Loucy (cell line): ENCODE results near the gene DNAH8.

Experiments used
- H2AFZ ChIP-seq: fragments of 200-600 bp; sonication (generic); 2 replicates; pipeline ENCODE4 v1.6.0; 2016; ENCODE audit warnings: antibody characterized with exemption, mild to moderate bottlenecking, low read length, moderate library complexity
- H3F3A ChIP-seq: fragments of 200-600 bp; 2 replicates; pipeline ENCODE4 v1.6.0; 2016; ENCODE audit warnings: antibody characterized with exemption, low read depth, mild to moderate bottlenecking
- H3K27me3 ChIP-seq: fragments of 200-600 bp; sonication (generic); 2 replicates; pipeline ENCODE4 v1.6.1; 2014; ENCODE audit warnings: low read length, mild to moderate bottlenecking; ENCODE audit not compliant: insufficient read depth, poor library complexity, severe bottlenecking
- H3K36me3 ChIP-seq: fragments of 200-600 bp; sonication (generic); 2 replicates; pipeline ENCODE4 v1.6.1; 2016; ENCODE audit warnings: low read length; ENCODE audit not compliant: insufficient read depth
- H3K4me1 ChIP-seq: fragments of 200-600 bp; sonication (generic); 2 replicates; pipeline ENCODE4 v1.5.1; 2014; ENCODE audit warnings: low read length, mild to moderate bottlenecking; ENCODE audit not compliant: insufficient read depth, poor library complexity, severe bottlenecking
- H3K4me2 ChIP-seq: fragments of 200-600 bp; sonication (generic); 2 replicates; pipeline ENCODE4 v1.6.0; 2014; ENCODE audit warnings: antibody characterized with exemption, low read length, low read depth, mild to moderate bottlenecking; ENCODE audit not compliant: poor library complexity, severe bottlenecking
- H3K4me3 ChIP-seq: fragments of 200-600 bp; sonication (generic); 2 replicates; pipeline ENCODE4 v1.5.1; 2014; ENCODE audit warnings: low read length, mild to moderate bottlenecking, mixed read lengths; ENCODE audit not compliant: poor library complexity, severe bottlenecking
- H3K79me2 ChIP-seq: fragments of 200-600 bp; sonication (generic); 2 replicates; pipeline ENCODE4 v1.6.1; 2014; ENCODE audit warnings: low read length; ENCODE audit not compliant: insufficient read depth
- H3K9ac ChIP-seq: fragments of 200-600 bp; sonication (generic); 2 replicates; pipeline ENCODE4 v1.6.0; 2014; ENCODE audit warnings: mild to moderate bottlenecking, low read depth, low read length, moderate library complexity; ENCODE audit not compliant: poor library complexity, severe bottlenecking
- H3K9me2 ChIP-seq: fragments of 200-600 bp; sonication (generic); replicated peaks from 2 replicates; pipeline ENCODE4 v1.6.1; 2016; ENCODE audit warnings: low read depth, low read length, mixed read lengths
- H3K9me3 ChIP-seq: fragments of 200-600 bp; sonication (generic); 2 replicates; pipeline ENCODE4 v1.6.1; 2014; ENCODE audit warnings: mild to moderate bottlenecking, antibody characterized with exemption, low read length, low read depth; ENCODE audit not compliant: insufficient read depth
- H4K20me1 ChIP-seq: fragments of 200-600 bp; sonication (generic); 2 replicates; pipeline ENCODE4 v1.6.0; 2014; ENCODE audit warnings: antibody characterized with exemption, low read length, mild to moderate bottlenecking; ENCODE audit not compliant: insufficient read depth, poor library complexity, severe bottlenecking
- EZH2phosphoT487 ChIP-seq: fragments of 200-600 bp; IDR thresholded peaks from 2 replicates; pipeline ENCODE4 v1.6.1; 2018; ENCODE audit warnings: antibody characterized with exemption, mild to moderate bottlenecking, moderate library complexity, borderline replicate concordance
- TF ChIP-seq, protein P1 (sequence below): fragments of 200-600 bp; sonication (generic); conservative IDR thresholded peaks from 2 replicates; pipeline ENCODE4 v1.5.1; 2014; ENCODE audit warnings: mild to moderate bottlenecking, antibody characterized with exemption, low read length

Gene DNAH8

DNA sequence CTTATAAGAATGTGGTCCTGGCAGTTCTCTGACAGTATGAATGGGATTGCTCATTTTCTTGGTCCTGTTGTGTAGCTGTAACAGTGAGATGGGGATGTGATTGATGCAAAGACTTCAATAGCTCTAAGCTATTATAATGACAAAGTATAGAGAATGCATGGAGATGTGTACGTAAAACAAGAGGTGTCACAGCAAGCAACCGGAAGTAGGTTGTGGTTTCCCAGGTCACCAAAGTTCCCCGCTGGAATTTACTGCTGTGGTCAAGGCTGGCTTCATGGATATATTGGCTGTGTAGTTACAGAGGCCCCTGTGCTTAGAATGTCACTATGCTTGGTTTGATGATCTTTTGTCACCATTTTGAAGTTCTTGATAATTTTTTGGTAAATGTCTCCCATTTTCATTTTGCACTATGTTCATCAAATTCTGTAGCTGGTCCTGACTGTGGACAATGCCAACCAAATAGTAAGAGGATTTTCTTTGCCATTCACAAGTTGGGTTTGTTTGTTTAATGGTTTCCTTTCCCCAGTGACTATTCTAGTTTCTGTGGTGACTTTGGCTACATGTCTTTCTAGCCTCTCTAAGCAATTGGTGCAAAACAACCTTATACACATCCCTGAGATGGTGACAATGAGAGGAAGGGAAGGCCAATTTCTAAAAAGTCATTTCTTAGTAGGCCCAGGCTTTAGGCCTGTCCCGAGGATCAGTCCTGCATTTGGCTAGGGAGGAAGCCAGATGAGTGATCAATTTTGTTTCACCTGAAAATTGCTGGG lies 10.5 kb downstream of the DNAH8 start:
- Histone ChIP-seq H3K27me3 (no peaks in the 10 kb centered on the region), H3K4me3 (no peak overlapping the region), H3K9ac (no peak overlapping the region), H3K4me2 (no peak overlapping the region), H3K79me2 (no peaks in the 10 kb centered on the region), H3K36me3 (no peaks in the 10 kb centered on the region), H4K20me1 (no peaks in the 10 kb centered on the region), H3F3A (no peaks in the 10 kb centered on the region), H3K9me2 (no peaks in the 10 kb centered on the region), H3K4me1 (no peaks in the 10 kb centered on the region), H2AFZ (no peak overlapping the region), H3K9me3 (no peaks in the 10 kb centered on the region)
- TF ChIP-seq, protein P1, sequence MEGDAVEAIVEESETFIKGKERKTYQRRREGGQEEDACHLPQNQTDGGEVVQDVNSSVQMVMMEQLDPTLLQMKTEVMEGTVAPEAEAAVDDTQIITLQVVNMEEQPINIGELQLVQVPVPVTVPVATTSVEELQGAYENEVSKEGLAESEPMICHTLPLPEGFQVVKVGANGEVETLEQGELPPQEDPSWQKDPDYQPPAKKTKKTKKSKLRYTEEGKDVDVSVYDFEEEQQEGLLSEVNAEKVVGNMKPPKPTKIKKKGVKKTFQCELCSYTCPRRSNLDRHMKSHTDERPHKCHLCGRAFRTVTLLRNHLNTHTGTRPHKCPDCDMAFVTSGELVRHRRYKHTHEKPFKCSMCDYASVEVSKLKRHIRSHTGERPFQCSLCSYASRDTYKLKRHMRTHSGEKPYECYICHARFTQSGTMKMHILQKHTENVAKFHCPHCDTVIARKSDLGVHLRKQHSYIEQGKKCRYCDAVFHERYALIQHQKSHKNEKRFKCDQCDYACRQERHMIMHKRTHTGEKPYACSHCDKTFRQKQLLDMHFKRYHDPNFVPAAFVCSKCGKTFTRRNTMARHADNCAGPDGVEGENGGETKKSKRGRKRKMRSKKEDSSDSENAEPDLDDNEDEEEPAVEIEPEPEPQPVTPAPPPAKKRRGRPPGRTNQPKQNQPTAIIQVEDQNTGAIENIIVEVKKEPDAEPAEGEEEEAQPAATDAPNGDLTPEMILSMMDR = no peak
- TF ChIP-seq EZH2phosphoT487 = no peak

DNA sequence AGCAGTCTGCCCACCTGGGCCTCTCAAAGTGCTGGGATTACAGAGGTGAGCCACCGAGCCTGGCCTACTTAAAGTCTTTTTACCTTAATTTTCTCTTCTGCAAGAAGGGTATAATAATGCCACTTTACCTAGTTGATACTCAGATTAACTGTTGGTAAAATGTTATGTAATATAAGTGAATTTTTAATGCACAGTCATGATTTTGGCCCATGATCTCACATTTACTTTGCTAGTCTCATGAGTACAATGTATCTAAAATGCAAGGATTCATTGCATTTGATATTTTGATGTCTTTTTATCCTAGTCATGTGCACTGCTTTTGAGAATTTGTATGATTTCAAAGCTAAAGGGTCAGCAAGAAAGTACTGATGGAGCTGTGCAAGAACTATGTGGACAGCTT lies 13.1 kb downstream of the DNAH8 start:
- Histone ChIP-seq H3K79me2 (no peaks in the 10 kb centered on the region), H4K20me1 (no peaks in the 10 kb centered on the region), H3K4me1 (no peaks in the 10 kb centered on the region), H2AFZ (no peak overlapping the region), H3K9me3 (no peaks in the 10 kb centered on the region), H3K4me2 (no peak overlapping the region), H3K27me3 (no peaks in the 10 kb centered on the region), H3K36me3 (no peaks in the 10 kb centered on the region), H3F3A (no peaks in the 10 kb centered on the region), H3K9ac (no peak overlapping the region), H3K4me3 (no peak overlapping the region), H3K9me2 (no peaks in the 10 kb centered on the region)
- TF ChIP-seq EZH2phosphoT487 = no peak
- TF ChIP-seq, protein P1 = no peak

DNA sequence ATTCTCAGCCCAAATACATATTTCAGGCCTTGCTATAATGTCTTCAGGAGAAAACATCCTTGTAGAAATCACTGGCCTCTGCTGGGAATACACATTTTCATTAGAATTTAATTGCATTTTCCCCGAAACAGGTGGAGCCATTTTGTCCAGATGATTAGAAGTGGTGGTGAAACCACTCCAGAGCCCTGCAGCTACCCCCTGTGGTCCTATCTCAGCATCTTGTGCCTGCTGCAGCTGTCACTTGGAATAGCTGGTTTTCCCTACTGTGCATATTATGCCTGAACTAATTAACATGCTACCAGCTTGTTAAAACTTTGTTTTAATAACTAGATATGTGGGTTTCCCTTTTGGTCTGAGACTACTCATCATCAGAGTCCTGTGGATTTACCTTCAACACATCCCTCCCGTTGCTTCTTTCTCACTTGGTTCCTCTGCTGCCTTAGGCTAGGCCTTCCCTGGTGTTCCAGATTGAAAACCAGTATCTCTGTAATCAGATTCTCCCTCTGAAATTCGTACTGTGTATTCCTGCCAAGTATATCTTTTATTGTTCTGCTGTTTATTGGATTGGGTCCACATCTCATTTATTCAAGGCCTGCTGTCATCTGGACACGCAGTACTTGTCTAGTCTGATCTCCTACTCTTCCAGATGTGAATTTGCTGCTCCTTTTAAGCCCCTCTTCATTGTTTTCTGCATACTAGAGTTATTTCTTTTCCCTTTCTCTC lies 15.2 kb downstream of the DNAH8 start:
- H3K4me3 ChIP-seq = no peak overlapping the region
- no peaks in the 10 kb centered on the region for H3K4me1 ChIP-seq
- H3K9me2 ChIP-seq = no peaks in the 10 kb centered on the region
- H4K20me1 ChIP-seq = no peaks in the 10 kb centered on the region
- no peaks in the 10 kb centered on the region for H3K79me2 ChIP-seq
- H3F3A ChIP-seq = no peaks in the 10 kb centered on the region
- H3K9me3 ChIP-seq = no peaks in the 10 kb centered on the region
- no peak overlapping the region for H3K4me2 ChIP-seq
- no peak overlapping the region for H3K9ac ChIP-seq
- TF ChIP-seq EZH2phosphoT487 = no peak
- TF ChIP-seq, protein P1 = no peak
- no peaks in the 10 kb centered on the region for H3K27me3 ChIP-seq
- H2AFZ ChIP-seq = no peak overlapping the region
- no peaks in the 10 kb centered on the region for H3K36me3 ChIP-seq
